Adipocyte (in vitro differentiated cells): Measurements from ENCODE around the gene ATXN7L1.
"Not testable (repeated sequence)": the region's sequence is repeated elsewhere in the genome, so short reads cannot be mapped to it uniquely, and the experiment has no call there.

Source experiments
- DNase-seq: peaks from one replicate; pipeline ENCODE4 v3.0.0-alpha.2; 2015; ENCODE audit warnings: low read depth
- H3K27me3 ChIP-seq: replicated peaks from 2 replicates; pipeline ENCODE4 v1.7.0; 2013; ENCODE audit warnings: mild to moderate bottlenecking, low read length, moderate library complexity; ENCODE audit not compliant: control insufficient read depth, insufficient read depth
- H3K36me3 ChIP-seq: 2 replicates; pipeline ENCODE4 v1.7.0; 2013; ENCODE audit warnings: low read length, mild to moderate bottlenecking, moderate library complexity; ENCODE audit not compliant: control insufficient read depth, insufficient read depth, severe bottlenecking
- H3K4me1 ChIP-seq: 2 replicates; pipeline ENCODE4 v1.7.0; 2013; ENCODE audit warnings: mild to moderate bottlenecking, low read length, moderate library complexity; ENCODE audit not compliant: control insufficient read depth, insufficient read depth
- H3K4me3 ChIP-seq: 2 replicates; pipeline ENCODE4 v1.7.0; 2013; ENCODE audit warnings: mild to moderate bottlenecking, low read length, moderate library complexity
- H3K9ac ChIP-seq: 2 replicates; pipeline ENCODE4 v1.7.0; 2013; ENCODE audit warnings: mild to moderate bottlenecking, low read length, moderate library complexity
- H3K9me3 ChIP-seq: 2 replicates; pipeline ENCODE4 v1.7.0; 2013; ENCODE audit warnings: mild to moderate bottlenecking, low read length, moderate library complexity; ENCODE audit not compliant: control insufficient read depth

ATXN7L1 gene

GRCh38 chr7:105886776-105887175 lies 10.4 kb upstream of the ATXN7L1 start:
- no peak overlapping the region for H3K9ac ChIP-seq
- H3K27me3 ChIP-seq: no peaks in the 10 kb centered on the region
- no peaks in the 10 kb centered on the region for H3K9me3 ChIP-seq
- peaks cover 16% of the 10 kb centered on the region for H3K36me3 ChIP-seq
- no peak for DNase-seq
- no peak overlapping the region for H3K4me3 ChIP-seq
- peaks cover 13% of the 10 kb centered on the region for H3K4me1 ChIP-seq

GRCh38 chr7:105885387-105886111 lies 9.2 kb upstream of the ATXN7L1 start:
- no peaks in the 10 kb centered on the region for H3K27me3 ChIP-seq
- DNase-seq: no peak
- H3K9me3 ChIP-seq: no peaks in the 10 kb centered on the region

DNA sequence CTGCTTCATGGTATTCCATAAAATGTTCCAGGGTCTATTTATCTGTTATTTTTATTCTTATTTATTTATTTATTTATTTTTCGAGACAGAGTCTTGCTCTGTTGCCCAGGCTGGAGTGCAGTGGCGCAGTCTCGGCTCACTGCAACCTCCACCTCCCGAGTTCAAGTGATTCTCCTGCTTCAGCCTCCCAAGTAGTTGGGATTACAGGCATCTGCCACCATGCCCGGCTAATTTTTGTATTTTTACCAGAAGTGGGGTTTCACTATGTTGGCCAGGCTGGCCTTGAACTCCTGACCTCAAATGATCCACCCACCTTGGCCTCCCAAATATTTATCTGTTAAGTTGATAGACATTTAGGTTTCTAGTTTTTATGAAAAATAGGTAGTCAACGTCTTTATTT lies 6.8 kb upstream of the ATXN7L1 start:
- H3K4me1 ChIP-seq: peaks cover 29% of the 10 kb centered on the region
- H3K9ac ChIP-seq, H3K27me3 ChIP-seq, H3K9me3 ChIP-seq, H3K36me3 ChIP-seq, H3K4me3 ChIP-seq, DNase-seq: not testable (repeated sequence)

More at GRCh38 chr7:105885387-105886111, 9.2 kb upstream of the ATXN7L1 start:
- H3K4me3 ChIP-seq: no peak overlapping the region
- H3K4me1 ChIP-seq: peaks cover 13% of the 10 kb centered on the region
- H3K9ac ChIP-seq: no peak overlapping the region
- peaks cover 4% of the 10 kb centered on the region for H3K36me3 ChIP-seq

DNA sequence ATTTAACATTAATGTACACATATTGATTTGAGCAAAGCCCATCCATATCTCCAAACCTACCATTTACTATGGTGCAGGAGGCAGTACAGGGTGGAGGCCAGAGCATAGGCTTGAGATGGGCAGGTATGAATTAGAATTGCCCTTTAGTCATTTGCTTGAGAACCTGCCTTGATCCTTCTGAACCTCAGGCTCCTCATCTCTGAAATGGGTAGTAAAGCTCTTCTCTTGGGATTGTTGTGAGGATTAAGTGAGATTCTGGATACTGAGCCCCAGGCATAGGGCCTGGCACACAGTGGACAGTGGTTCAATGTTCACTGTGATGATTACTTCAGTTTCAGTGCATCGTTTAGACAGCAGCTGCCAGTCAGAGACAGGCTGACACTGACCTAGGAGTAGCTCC lies 5.0 kb upstream of the ATXN7L1 start:
- Histone ChIP-seq H3K36me3 (peaks cover 5% of the 10 kb centered on the region), H3K9me3 (no peaks in the 10 kb centered on the region), H3K27me3 (no peaks in the 10 kb centered on the region), H3K9ac (no peak overlapping the region), H3K4me3 (no peak overlapping the region), H3K4me1 (peaks cover 33% of the 10 kb centered on the region)
- no peak for DNase-seq

DNA sequence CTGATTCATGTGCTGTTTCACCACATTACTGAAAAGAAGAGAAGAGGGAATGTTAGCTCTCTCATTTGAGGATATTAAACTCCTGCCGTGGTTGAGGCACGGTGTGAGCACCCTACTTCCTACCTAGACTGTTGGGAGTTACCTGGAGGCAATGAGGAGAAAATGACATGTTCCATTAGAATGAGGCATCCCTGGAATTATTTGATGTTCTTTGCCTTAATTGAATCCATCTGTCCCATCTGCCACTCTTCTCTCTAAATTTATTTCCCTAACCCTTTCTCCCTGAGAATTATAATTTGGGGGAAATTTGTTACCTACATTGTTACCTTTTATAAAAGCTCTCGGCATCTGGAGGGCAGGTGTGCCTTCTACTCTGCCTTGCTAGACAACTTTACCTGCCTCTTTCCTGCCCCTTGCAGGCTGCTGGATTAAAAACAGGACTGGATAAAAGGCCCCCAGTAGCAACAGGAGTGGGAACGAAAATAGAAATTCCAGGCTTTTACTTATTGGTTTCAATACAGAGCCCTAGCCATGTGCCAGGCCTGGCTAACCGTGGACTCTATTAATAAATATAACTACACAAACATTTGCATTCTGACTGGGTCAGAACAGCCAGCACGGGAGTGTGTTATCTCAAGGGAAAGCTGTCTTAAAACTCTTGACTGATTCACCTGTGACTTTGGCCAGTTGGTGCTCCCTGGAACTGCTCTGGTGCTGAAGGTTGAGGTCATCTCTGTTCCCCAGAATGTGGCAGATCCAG lies 4.4 kb upstream of the ATXN7L1 start:
- peak; percentile 23 for DNase-seq
- H3K9ac ChIP-seq: no peak overlapping the region

DNA sequence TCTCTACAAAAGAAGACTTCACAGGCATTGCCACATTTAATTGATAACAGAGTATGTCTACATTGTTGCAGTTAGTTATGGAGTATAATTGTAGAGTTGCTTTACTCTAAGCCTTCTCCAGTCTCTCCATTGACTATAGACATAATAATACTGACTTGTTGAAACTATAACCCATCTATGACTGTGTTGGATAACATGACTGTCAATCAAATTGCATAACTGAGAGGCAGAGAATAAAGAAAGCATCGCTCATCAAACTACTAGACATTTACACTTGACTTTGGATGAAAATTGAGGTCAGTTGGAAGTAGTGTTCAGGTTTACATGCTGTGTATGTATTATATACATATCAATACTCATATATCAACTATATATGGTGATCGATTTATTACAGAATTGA lies 3.4 kb upstream of the ATXN7L1 start:
- no peak for DNase-seq
- H3K4me3 ChIP-seq: peak overlapping the region; percentile 88
- no peak overlapping the region for H3K9ac ChIP-seq
- peaks cover 30% of the 10 kb centered on the region for H3K4me1 ChIP-seq
- H3K9me3 ChIP-seq: no peaks in the 10 kb centered on the region
- H3K27me3 ChIP-seq: no peaks in the 10 kb centered on the region
- H3K36me3 ChIP-seq: peaks cover 5% of the 10 kb centered on the region

More for the DNA sequence above, 4.4 kb upstream of the ATXN7L1 start:
- H3K9me3 ChIP-seq: no peaks in the 10 kb centered on the region
- no peaks in the 10 kb centered on the region for H3K27me3 ChIP-seq
- H3K36me3 ChIP-seq: peaks cover 5% of the 10 kb centered on the region
- peaks cover 31% of the 10 kb centered on the region for H3K4me1 ChIP-seq
- H3K4me3 ChIP-seq: no peak overlapping the region

DNA sequence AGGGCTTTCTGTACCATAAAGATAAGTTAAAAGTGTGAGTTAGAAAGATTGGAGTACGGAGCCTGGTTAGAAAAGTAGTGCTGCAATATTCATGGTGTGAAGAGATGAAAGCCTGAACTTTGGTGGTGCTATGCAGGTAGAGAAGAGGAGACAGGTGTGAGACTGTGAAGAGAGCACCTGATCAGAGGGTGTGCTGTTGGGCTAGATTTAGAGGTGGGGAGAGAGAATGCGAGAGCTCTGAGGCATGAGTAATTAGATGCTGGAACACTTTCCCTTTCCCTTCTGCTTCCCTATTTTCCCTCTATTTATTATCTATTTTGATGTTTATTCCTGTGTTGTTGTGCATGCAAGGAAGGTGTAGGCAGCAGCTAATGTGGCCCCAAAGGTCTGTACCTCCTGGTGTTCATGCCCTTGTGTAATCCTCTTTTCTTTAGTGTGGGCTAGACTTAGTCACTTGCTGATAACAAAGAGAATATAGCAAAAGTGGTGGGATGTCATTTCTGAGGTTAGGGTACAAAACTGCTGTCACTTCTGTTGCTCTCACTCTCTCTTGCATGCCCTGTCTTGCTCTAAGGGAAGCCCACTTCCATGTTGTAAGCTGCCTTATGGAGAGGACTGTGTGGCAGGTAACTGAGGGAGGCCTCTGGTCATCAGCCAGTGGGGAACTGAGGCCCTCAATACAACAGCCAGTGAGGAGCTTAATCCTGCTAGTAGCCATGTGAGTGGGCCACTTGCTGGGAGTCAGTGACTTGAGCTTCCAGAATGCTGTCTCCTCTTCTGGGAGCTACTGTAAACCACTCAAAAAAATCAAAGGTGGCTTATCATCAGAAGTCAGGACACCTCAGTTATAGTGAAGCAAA lies 2.6 kb upstream of the ATXN7L1 start:
- H3K9ac ChIP-seq: peak overlapping the region; percentile 91
- no peaks in the 10 kb centered on the region for H3K9me3 ChIP-seq
- H3K4me3 ChIP-seq: peak overlapping the region; percentile 88
- H3K4me1 ChIP-seq: peaks cover 32% of the 10 kb centered on the region
- no peaks in the 10 kb centered on the region for H3K27me3 ChIP-seq
- H3K36me3 ChIP-seq: peaks cover 5% of the 10 kb centered on the region
- DNase-seq: no peak

- Histone ChIP-seq H3K4me3 (peak overlapping the region; percentile 88), H3K27me3 (no peaks in the 10 kb centered on the region), H3K4me1 (peaks cover 32% of the 10 kb centered on the region), H3K9me3 (no peaks in the 10 kb centered on the region), H3K36me3 (peaks cover 5% of the 10 kb centered on the region), H3K9ac (peak overlapping the region; percentile 91)
- no peak for DNase-seq
Observed at GRCh38 chr7:105877736-105878135, 1.3 kb upstream of the ATXN7L1 start.

DNA sequence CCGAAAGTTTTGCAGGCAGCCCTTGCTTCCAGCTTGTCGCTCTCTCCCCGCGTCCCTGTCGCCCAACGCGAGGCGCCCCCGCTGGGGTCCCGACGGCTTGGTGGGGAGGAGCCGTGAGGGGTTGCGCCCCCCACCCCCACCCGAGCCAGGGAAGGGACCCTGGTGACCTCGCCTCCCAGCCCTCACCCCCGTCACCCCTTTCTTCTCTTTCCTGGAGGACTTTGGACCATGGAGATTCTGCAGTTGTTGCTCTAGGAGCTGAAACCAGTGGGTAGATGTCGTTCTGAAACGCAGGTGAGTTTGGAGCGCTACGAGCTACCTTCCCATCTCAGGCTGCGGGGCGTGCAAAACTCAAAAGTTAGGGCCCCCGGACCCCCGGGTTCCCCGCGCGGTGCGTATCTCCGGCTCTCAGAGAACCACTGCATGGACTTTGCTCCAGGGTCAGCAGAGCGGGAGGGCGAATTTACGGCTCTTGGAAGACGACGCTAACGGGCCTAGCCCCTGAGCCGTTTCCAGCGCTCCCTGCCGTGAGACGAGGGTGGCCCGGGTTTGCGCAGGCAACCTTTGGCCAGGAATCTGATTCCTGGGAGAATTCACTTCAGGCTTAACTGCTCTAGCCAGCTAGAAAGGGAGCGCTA lies 684 bp upstream of the ATXN7L1 start:
- Histone ChIP-seq H3K4me1 (peaks cover 32% of the 10 kb centered on the region), H3K9ac (peak overlapping the region; percentile 91), H3K4me3 (peak overlapping the region; percentile 88), H3K27me3 (no peaks in the 10 kb centered on the region), H3K36me3 (peaks cover 5% of the 10 kb centered on the region), H3K9me3 (no peaks in the 10 kb centered on the region)
- peak; percentile 69 for DNase-seq

GRCh38 chr7:105875505-105875904 lies 894 bp downstream of the ATXN7L1 start:
- H3K9ac ChIP-seq: peak overlapping the region; percentile 99
- H3K27me3 ChIP-seq: no peaks in the 10 kb centered on the region
- H3K4me1 ChIP-seq: peaks cover 32% of the 10 kb centered on the region
- peak overlapping the region; percentile 91 for H3K4me3 ChIP-seq
- H3K9me3 ChIP-seq: no peaks in the 10 kb centered on the region
- H3K36me3 ChIP-seq: peaks cover 5% of the 10 kb centered on the region
- DNase-seq: peak; percentile 19
